Measurements from ENCODE around the gene TCTN1. TPM values are rescaled to one million over a fixed set of nuclear protein-coding genes. Genes with fewer than 3 reads are reported as not detected.

TCTN1 gene
- total and polyA plus RNA-seq, 2 donors (not counting 3 experiments of a cell fraction or from before 2014, with no cell fraction given): 21.1 to 23.3 TPM

GRCh38 chr12:110676171-110676570, 62.2 kb downstream of the TCTN1 start:
- Histone ChIP-seq H4K20me1 (replicated peaks; ENCODE audit: control insufficient read depth, extremely low read depth, insufficient read depth, low read length) (no peaks in the 10 kb centered on the region), H3K36me3 (ENCODE audit: control insufficient read depth in 2 of 2, extremely low read depth in 1 of 2, insufficient read depth in 2 of 2, low read length in 2 of 2) (no peaks in the 10 kb centered on the region), H3K4me3 (replicated peaks in 1 of 3; ENCODE audit: insufficient read depth in 1 of 3, low read depth in 1 of 3, low read length in 3 of 3) (no peak overlapping the region), H3K4me2 (ENCODE audit: insufficient read depth, low read length) (no peak overlapping the region), H3K27me3 (ENCODE audit: control insufficient read depth in 2 of 2, insufficient read depth in 2 of 2, low read length in 2 of 2) (no peaks in the 10 kb centered on the region), H3K9ac (replicated peaks; ENCODE audit: extremely low read depth, insufficient read depth, low read length) (no peak overlapping the region), H3K79me2 (ENCODE audit: control insufficient read depth, insufficient read depth, low read length) (no peaks in the 10 kb centered on the region), H2AFZ (ENCODE audit: low read depth, low read length) (no peak overlapping the region), H3K4me1 (ENCODE audit: control insufficient read depth, extremely low read depth, insufficient read depth, low read length) (no peaks in the 10 kb centered on the region), H3K27ac (ENCODE audit: insufficient read depth, low read depth, low read length) (no peak overlapping the region), H3K9me3 (replicated peaks; ENCODE audit: control insufficient read depth, insufficient read depth, low read length) (no peaks in the 10 kb centered on the region), H3K9me1 (replicated peaks; ENCODE audit: control insufficient read depth, extremely low read depth, insufficient read depth, low read length) (no peaks in the 10 kb centered on the region)
- FAIRE-seq: no peak
- no peak for DNase-seq (ENCODE audit: low read depth, low spot score)
- intact Hi-C loops (cut with micrococcal nuclease): no loop called here
- POLR2A ChIA-PET: no interaction called here
- dilution Hi-C loops (cut with MboI; ENCODE audit: extremely low pct_ligation_motif_present, low sequenced_read_pairs): no loop called here
- TF ChIP-seq POLR2AphosphoS5 (IDR thresholded peaks at IDR 0.05; ENCODE audit: insufficient read depth, low read depth, low read length): no peak
- no peak for TF ChIP-seq CTCF (IDR thresholded peaks at IDR 0.05; ENCODE audit: extremely low read depth in 1 of 2, insufficient read depth in 1 of 2, low read depth in 1 of 2, low read length in 2 of 2)
- TF ChIP-seq EZH2 (IDR thresholded peaks at IDR 0.05; ENCODE audit: borderline replicate concordance, low read depth, low read length, severe bottlenecking): no peak
- no peak for TF ChIP-seq FOS (IDR thresholded peaks at IDR 0.05; ENCODE audit: borderline replicate concordance, insufficient read depth, low read length)
- no peak for TF ChIP-seq POLR2A (IDR thresholded peaks at IDR 0.05; ENCODE audit: low read depth, low read length)
- TF ChIP-seq GATA2 (IDR thresholded peaks at IDR 0.05; ENCODE audit: insufficient read depth, insufficient read length, low read depth, low read length): no peak
- TF ChIP-seq MYC (IDR thresholded peaks at IDR 0.05; ENCODE audit: low read depth, low read length): no peak
- TF ChIP-seq JUN (IDR thresholded peaks at IDR 0.05; ENCODE audit: borderline replicate concordance, insufficient read depth, insufficient read length, low read depth): no peak
- no peak for TF ChIP-seq MAX (IDR thresholded peaks at IDR 0.05; ENCODE audit: insufficient read depth, insufficient read length)
- BruUV-seq (replicated peaks): no TSS peak
- CTCF ChIA-PET: no interaction called here
